Measurements from ENCODE around the gene PFKM.
"Not testable (repeated sequence)": the region's sequence is repeated elsewhere in the genome, so short reads cannot be mapped to it uniquely, and the experiment has no call there.

Gene PFKM

DNA sequence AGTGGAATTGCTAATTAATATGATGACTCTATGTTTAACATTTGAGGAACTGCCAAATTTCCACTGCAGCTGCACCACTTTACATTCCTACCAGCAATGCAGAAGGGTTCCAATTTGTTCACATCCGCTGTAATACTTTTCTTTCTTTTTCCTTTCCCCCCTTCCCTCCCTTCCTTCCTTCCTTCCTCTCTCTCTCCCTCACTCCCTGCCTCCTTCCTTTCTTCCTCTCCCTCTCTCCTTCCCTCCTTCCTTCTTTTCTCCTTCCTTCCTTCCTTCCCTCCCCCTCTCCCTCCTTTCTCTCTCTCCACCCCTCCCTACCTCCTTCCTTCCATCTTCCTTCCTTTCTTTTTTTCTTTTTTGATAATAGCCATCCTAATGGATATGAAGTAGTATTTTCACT lies 3.2 kb upstream of the PFKM start:
- no peak for DNase-seq

DNA sequence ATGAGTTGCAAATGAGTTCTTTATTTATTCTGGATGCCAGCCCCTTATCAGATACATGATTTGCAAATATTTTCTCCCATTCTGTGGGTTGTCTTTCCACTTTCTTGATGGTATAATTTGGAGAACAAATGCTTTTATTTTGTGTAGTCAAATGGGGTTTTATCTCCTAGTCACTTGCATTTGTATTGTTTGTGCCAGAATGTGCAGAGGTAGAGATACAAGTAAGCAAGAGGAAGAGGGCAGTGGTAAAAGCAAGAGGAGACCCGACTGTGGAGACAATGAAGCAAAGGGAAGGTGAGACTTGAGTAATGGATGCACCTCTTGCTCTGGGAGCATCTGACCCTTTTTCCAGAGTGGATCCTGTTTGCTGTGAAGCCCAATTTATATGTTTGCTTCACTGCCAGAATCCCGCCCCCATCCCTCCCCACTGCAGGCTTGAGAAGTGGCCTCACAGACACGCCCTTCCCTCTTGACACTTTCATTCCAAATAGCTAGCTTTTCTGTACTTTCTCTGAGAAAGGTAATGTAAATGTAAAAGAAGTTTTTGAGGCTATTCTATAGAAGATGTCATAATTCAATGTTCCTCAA lies 786 bp upstream of the PFKM start:
- no peak for DNase-seq

DNA sequence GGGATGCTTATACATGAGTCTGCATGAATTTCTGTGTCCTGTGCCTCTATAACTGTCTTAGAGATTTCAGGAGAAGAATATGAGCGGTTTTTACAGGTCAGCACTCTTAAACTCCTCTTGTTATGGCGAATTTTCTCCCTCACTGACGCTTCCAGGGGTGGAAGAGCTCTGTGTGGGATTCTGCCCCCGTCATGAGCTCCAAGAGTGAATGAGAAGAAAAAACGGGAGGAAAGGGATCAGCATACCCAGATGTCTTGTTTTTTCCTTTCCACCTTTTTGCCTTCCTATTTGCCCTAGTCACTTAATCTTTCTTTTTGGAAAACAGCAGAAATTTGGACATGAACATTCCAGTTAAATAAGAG lies 651 bp downstream of the PFKM start:
- no peak for DNase-seq

DNA sequence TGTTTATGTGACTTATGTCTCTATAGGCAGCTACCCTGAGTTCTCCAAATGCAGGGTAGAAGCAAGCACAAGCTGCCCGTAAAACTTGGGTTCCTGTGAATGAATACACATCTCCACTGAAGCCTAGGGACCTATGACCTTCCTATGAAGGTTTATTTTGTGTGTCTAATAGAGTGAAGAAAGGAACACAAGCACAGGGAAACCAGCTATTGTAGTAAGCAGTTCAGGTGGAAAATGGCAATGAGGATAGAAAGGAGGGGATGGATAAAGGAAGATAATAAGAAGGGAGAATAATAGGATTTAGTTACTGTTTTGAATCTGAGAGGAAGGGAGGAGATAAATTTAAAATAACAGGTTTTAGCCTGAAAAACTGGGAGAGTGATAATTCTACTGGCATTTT lies 2.4 kb downstream of the PFKM start:
- no peak for DNase-seq

DNA sequence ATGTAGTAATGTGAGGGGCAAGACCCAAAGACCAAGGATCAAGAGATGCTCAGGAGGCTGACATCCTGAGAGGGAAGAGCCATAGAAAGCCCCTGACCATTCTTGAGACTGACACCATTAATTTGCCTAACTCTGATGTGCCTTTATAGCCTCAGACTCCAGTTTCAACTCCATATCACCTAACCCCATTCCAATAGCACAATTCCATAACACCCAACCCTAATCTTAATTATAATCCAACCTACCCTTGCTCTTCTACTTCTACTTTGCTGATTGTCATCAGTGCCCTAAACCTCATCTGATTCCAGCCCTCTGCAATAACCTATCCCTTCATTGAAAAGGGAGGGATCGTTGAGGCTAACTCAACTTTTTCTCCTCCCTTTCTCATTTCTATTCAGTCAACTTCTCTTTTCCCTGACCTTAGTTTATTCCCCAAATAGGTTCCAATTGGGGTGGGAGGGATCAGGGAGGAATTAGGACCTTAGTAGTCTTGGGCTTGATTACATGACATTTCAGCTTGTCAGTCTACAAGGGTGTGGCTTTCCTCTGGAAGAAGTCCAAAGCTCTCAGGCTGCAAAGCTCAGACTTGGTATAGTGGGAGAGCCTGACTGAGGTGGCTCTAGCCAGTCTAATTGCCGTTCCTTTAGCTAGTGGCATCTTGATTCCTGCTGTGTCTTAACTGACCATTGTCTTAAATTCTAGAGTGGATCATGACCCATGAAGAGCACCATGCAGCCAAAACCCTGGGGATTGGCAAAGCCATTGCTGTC lies 3.1 kb downstream of the PFKM start:
- no peak for DNase-seq

DNA sequence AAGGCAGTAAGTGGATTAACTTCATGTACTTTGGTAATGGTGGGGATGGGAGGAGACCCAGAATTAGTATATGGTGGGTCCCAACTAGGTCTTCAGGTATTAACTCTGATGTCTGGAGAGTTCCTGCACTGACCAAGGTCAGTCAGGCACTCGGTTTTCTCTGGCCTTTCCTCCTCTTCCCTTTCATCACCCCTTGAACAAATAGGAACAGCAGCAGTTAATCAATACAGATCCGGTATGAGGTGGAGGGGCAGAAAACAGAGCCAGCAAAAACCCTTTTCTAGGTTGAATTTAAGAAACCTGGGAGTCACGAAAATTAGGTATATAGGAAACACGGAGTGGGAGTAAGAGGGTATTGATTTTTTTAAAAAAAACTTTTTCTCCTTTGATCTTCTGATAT lies 4.0 kb downstream of the PFKM start:
- no peak for DNase-seq

DNA sequence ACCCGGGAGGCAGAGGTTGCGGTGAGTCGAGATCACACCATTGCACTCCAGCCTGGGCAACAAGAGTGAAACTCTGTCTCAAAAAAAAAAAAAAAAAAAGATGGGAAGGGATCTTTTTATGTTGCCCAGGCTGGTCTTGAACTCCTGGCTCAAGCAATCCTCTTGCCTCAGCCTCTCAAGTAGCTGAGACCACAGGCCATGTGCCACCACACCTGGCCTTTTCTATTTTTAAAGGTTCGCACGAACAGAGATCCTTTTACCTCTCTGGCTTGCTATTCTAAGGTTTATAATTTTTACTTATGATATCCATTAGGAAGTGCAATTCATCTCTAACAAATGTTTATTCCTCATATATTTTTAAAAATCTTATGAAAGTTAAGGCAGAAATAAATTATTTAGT lies 6.4 kb downstream of the PFKM start:
- not testable (repeated sequence) for DNase-seq

DNA sequence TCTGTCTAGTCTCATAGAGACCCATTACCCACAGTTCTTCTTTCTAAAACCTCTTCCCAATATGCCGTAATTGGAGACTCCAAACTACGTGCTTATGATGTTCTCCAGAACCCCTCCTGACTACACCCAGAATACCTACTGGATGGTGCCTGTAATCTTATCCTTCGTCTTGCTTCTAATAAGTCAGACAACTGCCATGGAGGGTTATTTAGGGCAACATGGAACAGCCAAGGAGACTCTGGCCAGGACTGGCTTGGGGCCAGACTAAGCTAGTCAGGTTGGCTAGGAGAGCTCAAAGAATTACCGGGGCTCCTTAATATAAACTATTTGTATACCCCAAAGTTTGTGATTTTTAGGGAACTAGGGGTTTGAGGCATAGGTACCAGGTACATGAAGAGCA lies 6.8 kb downstream of the PFKM start:
- DNase-seq = peak; percentile 63

DNA sequence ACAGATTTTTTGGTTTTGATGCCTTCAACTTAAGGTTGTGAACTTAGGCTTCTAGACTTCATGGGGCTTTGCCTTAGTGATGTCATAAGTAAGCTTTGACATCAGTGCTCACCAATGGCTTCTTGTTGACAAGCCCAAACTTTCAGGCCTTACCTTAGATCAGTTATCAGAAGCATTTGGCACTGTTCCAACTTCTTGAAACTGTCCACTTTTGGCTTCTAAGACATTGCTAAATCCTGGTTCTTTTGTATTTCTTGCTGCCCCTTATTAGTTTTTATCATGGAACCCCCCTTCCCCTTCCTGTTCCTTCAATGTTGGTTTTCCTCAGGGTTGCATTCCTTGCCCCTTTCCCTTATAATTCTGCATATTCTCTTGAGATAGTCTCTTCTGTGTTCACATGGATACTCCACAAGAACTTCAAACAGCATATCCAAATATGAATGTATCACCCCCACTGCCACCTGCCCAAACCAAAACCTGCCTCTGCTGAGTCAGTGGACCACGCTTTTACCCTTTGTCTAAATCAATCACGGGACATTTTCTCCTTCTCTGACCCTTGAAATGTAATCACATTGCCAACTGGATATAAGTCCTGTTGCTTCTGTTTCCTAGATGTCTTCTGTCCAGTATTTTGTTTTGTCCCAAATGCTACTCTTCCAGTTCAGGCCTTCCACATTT lies 7.9 kb downstream of the PFKM start:
- no peak for DNase-seq

DNA sequence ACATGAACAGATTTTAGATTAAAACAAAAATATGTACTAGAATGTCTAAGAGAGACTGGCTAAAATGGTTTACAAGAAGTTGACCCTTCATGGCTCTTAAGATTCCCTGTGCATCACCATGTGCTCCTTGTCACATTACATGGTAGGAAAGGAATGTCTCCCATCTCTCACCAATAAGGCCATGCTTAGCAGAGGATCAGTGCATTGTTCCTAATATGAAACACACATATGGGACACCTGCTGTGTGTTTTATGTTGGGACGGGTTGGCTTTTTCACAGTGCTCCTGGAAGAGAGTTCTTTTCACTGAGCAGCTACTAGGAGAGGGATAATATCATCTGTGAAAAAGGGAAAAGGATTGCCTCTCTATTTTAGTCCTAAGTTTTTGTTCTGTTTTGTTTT lies 9.6 kb downstream of the PFKM start:
- DNase-seq = no peak

DNA sequence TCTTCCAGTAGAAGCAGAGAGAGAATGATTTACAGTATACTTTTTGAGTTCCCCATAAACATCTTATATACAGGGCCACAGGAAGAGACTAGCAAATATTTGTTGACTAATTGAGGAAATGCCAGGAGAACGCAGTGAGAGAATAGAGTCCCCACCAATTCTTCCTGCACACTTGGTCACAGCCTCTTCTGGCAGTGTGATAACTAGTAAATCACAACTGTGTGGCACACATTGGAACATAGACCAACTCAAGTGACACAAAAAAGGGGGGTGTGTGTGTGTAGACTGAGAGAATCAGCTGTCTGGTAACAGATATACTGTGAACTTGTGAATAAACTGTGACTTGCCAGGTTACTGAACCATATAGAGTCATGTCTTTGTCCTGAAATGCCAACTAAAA lies 10.2 kb downstream of the PFKM start:
- no peak for DNase-seq

DNA sequence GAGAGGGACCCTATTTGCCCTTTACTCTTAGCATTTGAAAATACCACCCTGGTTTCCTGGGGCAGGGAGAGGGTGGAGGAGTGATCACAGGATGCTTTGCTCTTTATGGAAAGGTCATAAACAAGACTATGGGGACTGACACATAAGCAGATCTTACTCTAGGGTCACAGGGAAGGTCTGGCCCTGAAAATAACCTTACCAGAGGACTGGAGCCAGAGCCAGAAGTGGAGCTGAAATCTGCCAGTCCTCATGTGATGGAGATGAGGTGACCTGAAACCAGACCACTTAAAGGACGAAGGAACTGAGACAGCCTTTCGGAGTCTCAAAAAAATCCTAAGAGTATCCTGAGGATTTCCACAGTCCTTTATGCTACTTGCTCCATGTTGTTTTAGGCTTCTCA lies 12.4 kb downstream of the PFKM start:
- DNase-seq = no peak

DNA sequence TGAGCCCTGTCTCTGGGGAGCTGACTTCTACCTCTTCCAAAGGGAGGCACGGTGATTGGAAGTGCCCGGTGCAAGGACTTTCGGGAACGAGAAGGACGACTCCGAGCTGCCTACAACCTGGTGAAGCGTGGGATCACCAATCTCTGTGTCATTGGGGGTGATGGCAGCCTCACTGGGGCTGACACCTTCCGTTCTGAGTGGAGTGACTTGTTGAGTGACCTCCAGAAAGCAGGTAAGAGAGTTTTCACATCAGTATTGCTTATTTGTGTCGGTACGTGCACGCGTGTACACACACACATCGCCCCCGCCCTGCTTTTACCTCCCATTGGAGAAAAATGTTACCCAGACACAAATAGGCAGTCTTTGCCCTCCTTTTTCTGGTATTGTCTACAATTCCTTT lies 13.7 kb downstream of the PFKM start:
- DNase-seq = no peak

DNA sequence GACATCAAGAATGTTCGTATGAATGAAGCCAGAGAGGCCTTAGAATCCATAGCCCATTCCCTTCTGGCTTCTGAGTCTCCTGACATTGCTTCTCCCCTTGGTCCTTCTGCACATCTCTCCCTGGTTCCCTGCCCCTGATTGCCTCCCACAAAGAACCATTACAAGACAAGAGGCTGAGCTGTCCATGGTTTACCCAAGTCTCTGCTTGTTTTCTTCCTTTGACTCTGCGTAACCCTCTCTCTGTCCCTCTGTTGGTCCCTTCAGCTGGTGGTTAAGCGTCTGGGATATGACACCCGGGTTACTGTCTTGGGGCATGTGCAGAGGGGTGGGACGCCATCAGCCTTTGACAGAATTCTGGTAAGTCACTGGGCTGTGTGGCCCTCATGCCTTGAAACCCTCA lies 15.9 kb downstream of the PFKM start:
- DNase-seq = no peak

DNA sequence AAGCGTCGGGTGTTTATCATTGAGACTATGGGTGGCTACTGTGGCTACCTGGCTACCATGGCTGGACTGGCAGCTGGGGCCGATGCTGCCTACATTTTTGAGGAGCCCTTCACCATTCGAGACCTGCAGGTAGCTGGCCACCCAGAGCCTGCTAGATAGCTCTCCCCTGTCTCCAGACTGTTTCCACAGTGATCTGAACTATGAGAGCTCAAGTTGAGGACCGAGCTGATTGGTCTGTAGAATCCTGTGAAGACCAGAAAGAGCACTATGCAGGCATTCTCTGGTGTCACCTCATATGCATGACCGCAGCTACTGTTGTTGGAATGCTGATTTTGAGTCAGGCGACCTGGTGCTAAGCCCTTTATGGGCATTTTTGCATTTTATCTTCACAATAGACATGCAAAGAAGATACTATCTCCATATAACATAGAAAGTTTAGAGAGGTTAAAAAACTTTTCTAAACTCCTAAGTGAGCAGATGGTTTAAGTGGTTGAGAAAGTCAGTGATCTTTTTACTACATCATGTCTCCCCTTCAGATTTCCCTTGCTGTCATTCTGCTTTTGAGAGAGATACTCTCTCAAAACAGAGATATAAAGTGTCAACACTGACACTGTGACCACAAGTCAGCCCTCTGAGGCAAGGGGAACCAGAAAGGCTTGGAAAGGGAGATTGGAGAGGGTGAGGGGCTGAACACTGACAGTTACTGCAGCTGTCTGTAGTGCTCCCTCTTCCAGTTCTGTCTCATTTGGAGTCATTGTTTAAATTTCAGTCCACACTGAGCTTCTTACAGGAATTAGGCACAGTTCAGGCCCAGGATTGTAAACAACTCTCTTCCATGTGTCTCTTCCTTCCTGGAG lies 23.9 kb downstream of the PFKM start:
- DNase-seq = no peak

DNA sequence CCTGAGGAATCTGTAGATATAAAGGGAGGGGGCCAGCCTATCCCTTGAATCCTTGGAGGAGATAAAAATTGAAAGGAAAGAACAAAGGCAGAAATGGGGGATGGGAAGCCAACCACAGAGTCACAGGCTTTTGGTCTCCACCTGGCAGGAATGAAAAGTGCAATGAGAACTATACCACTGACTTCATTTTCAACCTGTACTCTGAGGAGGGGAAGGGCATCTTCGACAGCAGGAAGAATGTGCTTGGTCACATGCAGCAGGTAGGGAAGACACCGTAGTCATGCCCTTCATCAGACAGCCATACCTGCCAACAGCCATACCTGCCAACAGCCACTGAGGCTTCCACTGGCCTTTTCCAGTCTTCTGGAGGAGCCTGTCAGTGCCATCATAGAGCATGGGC lies 24.7 kb downstream of the PFKM start:
- no peak for DNase-seq

DNA sequence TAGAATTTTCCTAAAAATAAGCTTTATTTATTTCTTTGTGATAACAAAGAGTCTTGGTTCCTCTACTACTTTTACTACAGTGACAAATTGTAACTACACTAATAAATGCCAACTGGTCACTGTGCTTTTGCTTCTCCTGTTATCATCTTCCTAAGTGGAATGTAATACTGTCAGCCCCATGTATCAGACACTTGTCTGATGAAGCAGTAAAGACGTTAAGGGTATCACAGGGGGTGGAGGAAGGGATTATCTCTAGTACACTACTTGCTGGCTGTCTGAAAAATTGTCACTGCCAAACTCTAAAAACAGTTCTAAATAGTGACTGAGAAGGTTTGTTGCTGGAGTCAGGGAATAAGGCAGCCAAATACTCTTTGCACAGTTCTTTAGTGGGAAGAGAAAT lies 26.8 kb downstream of the PFKM start:
- no peak for DNase-seq

DNA sequence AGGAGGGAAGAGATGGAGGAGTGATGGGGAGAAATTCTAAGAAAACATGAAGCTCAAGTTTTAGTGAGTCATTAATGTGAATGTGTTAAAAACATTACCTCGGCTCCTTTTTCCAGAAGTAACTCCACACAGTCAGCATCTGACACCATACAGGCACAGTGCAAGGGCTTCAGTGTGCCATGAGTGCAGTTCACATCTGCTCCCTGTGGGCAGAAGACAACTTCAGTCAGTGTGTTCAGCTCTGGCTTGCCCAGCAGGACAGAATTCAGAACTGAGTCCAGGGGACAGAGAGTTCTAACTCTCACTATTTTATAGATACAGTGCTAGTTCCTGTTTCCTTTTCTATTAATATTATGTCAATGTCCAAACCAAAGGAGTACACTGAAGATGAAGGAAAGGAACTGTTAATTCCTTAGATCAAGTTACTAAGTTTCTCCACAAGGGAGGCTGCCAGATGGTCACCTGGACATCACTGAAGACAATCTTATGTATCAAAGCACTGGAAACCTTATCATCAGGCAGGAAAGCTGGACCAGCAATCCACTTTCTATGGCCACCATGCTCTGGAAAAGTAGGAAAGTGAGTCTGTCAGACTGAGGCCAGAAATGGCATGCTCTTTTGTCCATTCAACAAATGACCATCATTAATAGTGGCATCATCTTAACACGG lies 32.1 kb downstream of the PFKM start:
- no peak for DNase-seq

DNA sequence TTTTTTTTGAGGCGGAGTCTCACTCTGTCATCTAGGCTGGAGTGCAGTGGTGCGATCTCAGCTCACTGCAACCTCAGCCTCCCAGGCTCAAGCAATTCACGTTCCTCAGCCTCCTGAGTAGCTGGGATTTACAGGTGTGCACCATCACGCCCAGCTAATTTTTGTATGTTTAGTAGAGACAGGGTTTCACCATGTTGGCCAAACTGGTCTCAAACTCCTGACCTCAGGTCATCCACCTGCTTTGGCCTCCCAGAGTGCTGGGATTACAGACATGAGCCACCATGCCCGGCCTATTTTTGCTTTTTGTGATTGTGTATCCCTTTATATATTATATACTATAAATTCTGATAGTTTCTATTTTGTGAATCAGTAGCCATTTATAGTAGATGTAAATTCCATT lies 36.6 kb downstream of the PFKM start:
- not testable (repeated sequence) for DNase-seq

DNA sequence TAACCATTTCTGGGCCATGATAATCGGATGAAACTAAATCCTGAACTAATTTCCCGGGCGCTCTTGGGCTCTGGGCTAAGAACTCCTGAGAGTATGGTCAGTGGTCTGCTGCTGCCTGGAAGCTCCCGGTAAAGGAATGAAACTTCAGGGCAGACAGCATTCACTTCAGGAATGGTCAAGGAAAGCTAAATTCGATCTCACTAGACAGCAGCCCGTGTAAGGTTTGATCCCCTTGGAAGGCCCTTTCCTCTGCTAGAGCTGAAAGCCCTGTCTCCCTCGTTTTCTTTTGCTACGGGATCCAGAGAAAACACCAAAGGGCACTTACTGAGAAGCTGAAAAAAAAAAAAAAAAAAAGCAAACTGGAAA lies 37.5 kb downstream of the PFKM start:
- no peak for DNase-seq

DNA sequence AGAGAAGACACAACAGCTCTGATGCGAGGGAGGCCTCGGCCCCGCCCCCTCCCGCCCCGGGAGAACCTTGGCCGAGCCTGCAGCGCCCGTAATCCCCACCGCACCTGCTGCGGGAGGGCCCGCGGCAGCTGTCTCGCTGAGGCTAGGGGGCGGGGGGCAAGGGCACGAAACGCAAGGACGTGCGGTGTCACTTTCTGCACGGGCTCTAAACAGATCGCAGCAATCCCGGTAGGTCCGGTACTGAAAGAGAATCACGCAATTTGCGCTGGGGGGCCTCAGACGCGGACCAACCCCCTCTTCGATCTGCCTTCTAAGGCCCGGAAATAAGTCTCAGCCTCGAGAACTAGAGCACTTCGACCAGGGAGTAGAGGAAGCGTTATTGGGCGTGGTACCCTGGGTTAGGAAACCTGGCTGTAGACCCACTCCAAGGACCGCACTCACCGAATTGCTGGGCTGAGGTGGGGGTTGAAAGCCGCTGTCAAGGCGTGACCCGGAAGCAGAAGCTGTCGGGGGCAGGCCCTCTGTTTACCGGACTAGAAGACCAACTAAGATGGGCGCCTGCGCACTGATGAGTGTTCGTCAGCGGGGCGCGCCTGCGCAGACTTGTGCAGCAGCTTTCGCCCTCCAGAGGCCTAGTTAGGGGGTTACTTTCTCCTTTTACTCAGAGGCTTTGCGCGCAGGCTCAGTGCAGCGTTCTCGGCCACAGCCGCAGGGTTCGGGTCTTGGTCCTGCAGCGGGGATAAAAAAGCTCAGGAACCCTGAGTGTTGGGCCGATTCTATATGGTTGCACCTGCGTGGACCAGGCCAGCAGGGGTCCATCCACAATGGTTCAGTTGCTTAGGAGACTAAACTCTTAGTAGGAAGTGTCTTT lies 38.1 kb downstream of the PFKM start, which contains the start of gene ASB8:
Gene ASB8 (minus strand): TSS at position 498 of the 871 bp plus-strand sequence. CDS start 4,019 bp downstream, outside the sequence.
- DNase-seq = peak; percentile 84

DNA sequence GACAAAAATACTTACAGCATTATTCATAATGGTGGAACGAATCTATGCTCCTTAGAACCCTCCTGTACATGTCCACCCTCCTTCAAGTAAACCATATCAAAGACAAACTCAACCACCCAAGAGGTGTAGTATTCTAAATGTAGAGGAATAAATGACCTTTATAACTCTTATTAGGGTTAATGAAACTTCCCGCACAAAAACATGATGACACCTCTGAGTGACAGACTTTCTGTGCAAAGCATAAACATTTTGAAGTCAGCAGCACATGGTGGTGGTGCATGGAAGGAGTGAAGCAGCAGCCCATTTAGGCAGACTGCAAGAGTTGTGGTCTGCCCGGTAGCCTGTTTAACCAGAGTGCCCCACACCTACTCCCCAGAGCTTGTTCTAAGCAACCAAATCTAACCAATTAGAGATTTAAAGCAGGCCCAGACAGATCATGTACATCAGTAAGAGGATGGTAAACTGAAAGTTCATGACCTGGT lies 38.8 kb downstream of the PFKM start:
- DNase-seq = no peak

Measured in DMS 273 treated with DMSO at 0.1 percent for 48 hours (cell line).